Measurements from ENCODE around the gene PPM1F. TPM values are rescaled to one million over a fixed set of nuclear protein-coding genes. Genes with fewer than 3 reads are reported as not detected.
"Not testable (repeated sequence)": the region's sequence is repeated elsewhere in the genome, so short reads cannot be mapped to it uniquely, and the experiment has no call there.

The PPM1F gene
- polyA plus RNA-seq, 1 donor: 39.2 TPM

GRCh38 chr22:21942407-21943343 is 10.0 kb downstream of the PPM1F start:
- DNase-seq: no peak

- DNase-seq: no peak
Measured at GRCh38 chr22:21941921-21942320, 10.7 kb downstream of the PPM1F start.

- DNase-seq: no peak
Measured at GRCh38 chr22:21940521-21940920, 12.1 kb downstream of the PPM1F start.

GRCh38 chr22:21939935-21940334 is 12.7 kb downstream of the PPM1F start:
- not testable (repeated sequence) for DNase-seq

- DNase-seq: no peak
Measured at GRCh38 chr22:21939461-21939913, 13.2 kb downstream of the PPM1F start.

GRCh38 chr22:21938906-21939305 is 13.7 kb downstream of the PPM1F start:
- DNase-seq: no peak

GRCh38 chr22:21938071-21938822 is 14.4 kb downstream of the PPM1F start:
- peak; percentile 91 for DNase-seq

GRCh38 chr22:21937821-21938070 is 14.9 kb downstream of the PPM1F start:
- DNase-seq: no peak

GRCh38 chr22:21937041-21937820 is 15.4 kb downstream of the PPM1F start:
- no peak for DNase-seq

- DNase-seq: no peak
Measured at GRCh38 chr22:21936151-21936775, 16.4 kb downstream of the PPM1F start.

- DNase-seq: no peak
Measured at GRCh38 chr22:21933910-21934309, 18.7 kb downstream of the PPM1F start.

- no peak for DNase-seq
Measured at GRCh38 chr22:21933413-21933812, 19.2 kb downstream of the PPM1F start.

GRCh38 chr22:21932347-21932746 is 20.3 kb downstream of the PPM1F start:
- DNase-seq: no peak

- DNase-seq: no peak
Measured at GRCh38 chr22:21931056-21931455, 21.6 kb downstream of the PPM1F start.

GRCh38 chr22:21929253-21929652 is 23.4 kb downstream of the PPM1F start:
- DNase-seq: no peak

- DNase-seq: no peak
Measured at GRCh38 chr22:21928048-21928447, 24.6 kb downstream of the PPM1F start.

GRCh38 chr22:21927174-21927823 is 25.3 kb downstream of the PPM1F start:
- DNase-seq: no peak

- DNase-seq: no peak
Measured at GRCh38 chr22:21926728-21927127, 25.9 kb downstream of the PPM1F start.

GRCh38 chr22:21923163-21923561 is 29.5 kb downstream of the PPM1F start:
- no peak for DNase-seq

- DNase-seq: no peak
Measured at GRCh38 chr22:21922370-21923162, 30.1 kb downstream of the PPM1F start.

GRCh38 chr22:21921729-21922128 is 30.9 kb downstream of the PPM1F start:
- no peak for DNase-seq
